Fibroblast of the aortic adventitia (primary cell): Measurements from ENCODE around the gene PRR19. TPM values are rescaled to one million over a fixed set of nuclear protein-coding genes. Genes with fewer than 3 reads are reported as not detected.

ENCODE experiments used
- DNase-seq: peaks from one replicate; pipeline ENCODE4 v3.0.0-alpha.2; 2010; ENCODE audit warnings: low read depth
- H3K4me3 ChIP-seq: 2 replicates; pipeline ENCODE4 v1.5.1; 2011; ENCODE audit warnings: low read depth, mild to moderate bottlenecking, control low read depth, low read length, moderate library complexity
- CTCF ChIP-seq: IDR thresholded peaks from 2 replicates; pipeline ENCODE4 v1.5.1; 2011; ENCODE audit warnings: mild to moderate bottlenecking, low read length, control low read depth, inconsistent platforms; ENCODE audit not compliant: insufficient read depth
- total RNA-seq: library from RNA; depleted of rRNA; stranded (reverse); fragments of >200 nt; gene quantifications from 2 replicates; pipeline ENCODE4 v1.2.3, GENCODE V29; 2012; ENCODE audit warnings: low replicate concordance

Gene PRR19
- total RNA-seq, 1 donor: 1.1 TPM

- H3K4me3 ChIP-seq: peak within 1 kb of the TSS; percentile 95
- no peak for TF ChIP-seq CTCF
- peak; percentile 100 for DNase-seq
Measured at GRCh38 chr19:42268704-42269477, 33.0 kb upstream of the PRR19 start, which contains the start of gene CIC. Gene CIC, plus strand, starts transcription at chr19:42269252. Its CDS starts 2,532 bp downstream, at chr19:42271784.

GRCh38 chr19:42269478-42270345 lies 32.2 kb upstream of the PRR19 start:
- no peak for TF ChIP-seq CTCF
- no peak for DNase-seq
- peak overlapping the region; percentile 89 for H3K4me3 ChIP-seq

GRCh38 chr19:42270346-42271044 lies 31.4 kb upstream of the PRR19 start:
- peak overlapping the region; percentile 89 for H3K4me3 ChIP-seq
- DNase-seq: peak; percentile 85
- no peak for TF ChIP-seq CTCF

GRCh38 chr19:42271045-42271419 lies 30.9 kb upstream of the PRR19 start:
- peak overlapping the region; percentile 89 for H3K4me3 ChIP-seq
- DNase-seq: no peak
- no peak for TF ChIP-seq CTCF

- no peak overlapping the region for H3K4me3 ChIP-seq
- no peak for TF ChIP-seq CTCF
- DNase-seq: no peak
Measured at GRCh38 chr19:42271861-42272534, 29.9 kb upstream of the PRR19 start.

- DNase-seq: no peak
- no peak overlapping the region for H3K4me3 ChIP-seq
- TF ChIP-seq CTCF: no peak
Measured at GRCh38 chr19:42272535-42272897, 29.4 kb upstream of the PRR19 start.
